Osteoblast (primary cell): ENCODE measurements around the gene HMG20B. TPM values are rescaled to one million over a fixed set of nuclear protein-coding genes. Genes with fewer than 3 reads are reported as not detected.
A peak's percentile ranks its signal among the peaks of the same experiment; 100 is the strongest.

ENCODE experiments used
- DNase-seq: peaks from one replicate; pipeline ENCODE4 v3.0.0; 2011; ENCODE audit warnings: low spot score, mixed read lengths; ENCODE audit not compliant: insufficient read length; ENCODE audit errors: missing footprints
- H2AFZ ChIP-seq: 2 replicates; pipeline ENCODE4 v1.6.0; 2011; ENCODE audit warnings: mild to moderate bottlenecking, low read length
- H3K27ac ChIP-seq: 2 replicates; pipeline ENCODE4 v1.5.1; 2011; ENCODE audit warnings: mild to moderate bottlenecking, low read depth, low read length, moderate library complexity
- H3K27me3 ChIP-seq: 2 replicates; pipeline ENCODE4 v1.6.0; 2012; ENCODE audit warnings: mild to moderate bottlenecking, control low read depth, inconsistent platforms, low read length, moderate library complexity; ENCODE audit not compliant: insufficient read depth
- H3K36me3 ChIP-seq: 2 replicates; pipeline ENCODE4 v1.5.1; 2011; ENCODE audit warnings: mild to moderate bottlenecking, low read length, control low read depth, moderate library complexity; ENCODE audit not compliant: insufficient read depth
- H3K4me1 ChIP-seq: 2 replicates; pipeline ENCODE4 v1.5.1; 2011; ENCODE audit warnings: mild to moderate bottlenecking, low read length, control low read depth, moderate library complexity; ENCODE audit not compliant: insufficient read depth
- H3K4me2 ChIP-seq: 2 replicates; pipeline ENCODE4 v1.6.0; 2011; ENCODE audit warnings: mild to moderate bottlenecking, low read length; ENCODE audit not compliant: insufficient read depth
- H3K4me3 ChIP-seq: fragments of 200-600 bp; sonication (generic); 3 replicates; pipeline ENCODE4 v1.5.1; 2012; ENCODE audit warnings: mild to moderate bottlenecking, low read length, inconsistent platforms; ENCODE audit not compliant: insufficient read depth
- H3K79me2 ChIP-seq: 2 replicates; pipeline ENCODE4 v1.6.0; 2012; ENCODE audit warnings: mild to moderate bottlenecking, low read length, control low read depth, inconsistent platforms; ENCODE audit not compliant: insufficient read depth
- H3K9me3 ChIP-seq: 2 replicates; pipeline ENCODE4 v1.5.1; 2011; ENCODE audit warnings: low read depth, low read length, control low read depth
- H4K20me1 ChIP-seq: 2 replicates; pipeline ENCODE4 v1.6.0; 2012; ENCODE audit warnings: mild to moderate bottlenecking, low read length, control low read depth; ENCODE audit not compliant: insufficient read depth
- total RNA-seq: library from RNA; depleted of rRNA; stranded (reverse); fragments of >200 nt; gene quantifications from 2 replicates; pipeline ENCODE4 v1.2.3, GENCODE V29; 2012
- TF ChIP-seq, protein P1 (sequence below): IDR thresholded peaks from 2 replicates; pipeline ENCODE4 v1.5.1; 2011; ENCODE audit warnings: mild to moderate bottlenecking, low read depth, low read length, moderate library complexity; ENCODE audit errors: extremely low read depth

HMG20B gene
- total RNA-seq, 1 donor = 65.9 TPM

DNA sequence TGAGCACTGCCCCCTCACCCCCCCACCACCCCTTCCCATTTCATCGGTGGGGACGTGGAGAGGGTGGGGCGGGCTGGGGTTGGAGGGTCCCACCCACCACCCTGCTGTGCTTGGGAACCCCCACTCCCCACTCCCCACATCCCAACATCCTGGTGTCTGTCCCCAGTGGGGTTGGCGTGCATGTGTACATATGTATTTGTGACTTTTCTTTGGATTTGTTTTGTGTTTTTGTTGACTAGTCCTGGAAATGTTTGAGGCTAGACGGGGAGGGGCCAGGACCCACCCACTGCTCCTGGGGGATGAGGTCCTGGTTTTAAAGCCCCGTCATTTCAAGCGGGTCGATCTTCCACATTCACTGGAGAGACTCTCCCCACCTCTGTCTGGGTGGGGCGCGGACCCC, 36.8 kb upstream of the HMG20B start:
- Histone ChIP-seq H3K4me1 (no peaks in the 10 kb centered on the region), H3K9me3 (no peaks in the 10 kb centered on the region), H3K4me3 (no peak overlapping the region), H3K79me2 (no peaks in the 10 kb centered on the region), H3K27ac (no peak overlapping the region), H3K27me3 (no peaks in the 10 kb centered on the region), H3K4me2 (no peak overlapping the region), H4K20me1 (peaks cover 14% of the 10 kb centered on the region), H3K36me3 (peaks cover 32% of the 10 kb centered on the region), H2AFZ (no peak overlapping the region)
- TF ChIP-seq, protein P1, sequence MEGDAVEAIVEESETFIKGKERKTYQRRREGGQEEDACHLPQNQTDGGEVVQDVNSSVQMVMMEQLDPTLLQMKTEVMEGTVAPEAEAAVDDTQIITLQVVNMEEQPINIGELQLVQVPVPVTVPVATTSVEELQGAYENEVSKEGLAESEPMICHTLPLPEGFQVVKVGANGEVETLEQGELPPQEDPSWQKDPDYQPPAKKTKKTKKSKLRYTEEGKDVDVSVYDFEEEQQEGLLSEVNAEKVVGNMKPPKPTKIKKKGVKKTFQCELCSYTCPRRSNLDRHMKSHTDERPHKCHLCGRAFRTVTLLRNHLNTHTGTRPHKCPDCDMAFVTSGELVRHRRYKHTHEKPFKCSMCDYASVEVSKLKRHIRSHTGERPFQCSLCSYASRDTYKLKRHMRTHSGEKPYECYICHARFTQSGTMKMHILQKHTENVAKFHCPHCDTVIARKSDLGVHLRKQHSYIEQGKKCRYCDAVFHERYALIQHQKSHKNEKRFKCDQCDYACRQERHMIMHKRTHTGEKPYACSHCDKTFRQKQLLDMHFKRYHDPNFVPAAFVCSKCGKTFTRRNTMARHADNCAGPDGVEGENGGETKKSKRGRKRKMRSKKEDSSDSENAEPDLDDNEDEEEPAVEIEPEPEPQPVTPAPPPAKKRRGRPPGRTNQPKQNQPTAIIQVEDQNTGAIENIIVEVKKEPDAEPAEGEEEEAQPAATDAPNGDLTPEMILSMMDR = no peak
- DNase-seq = no peak

GRCh38 chr19:3536429-3537100, 36.2 kb upstream of the HMG20B start:
- TF ChIP-seq, protein P1 = no peak
- H3K27me3 ChIP-seq = no peaks in the 10 kb centered on the region
- H3K79me2 ChIP-seq = no peaks in the 10 kb centered on the region
- H3K36me3 ChIP-seq = peaks cover 28% of the 10 kb centered on the region
- peaks cover 14% of the 10 kb centered on the region for H4K20me1 ChIP-seq
- H3K4me2 ChIP-seq = no peak overlapping the region
- H3K9me3 ChIP-seq = no peaks in the 10 kb centered on the region
- peak; percentile 94 for DNase-seq
- no peak overlapping the region for H2AFZ ChIP-seq
- no peaks in the 10 kb centered on the region for H3K4me1 ChIP-seq
- H3K27ac ChIP-seq = no peak overlapping the region
- no peak overlapping the region for H3K4me3 ChIP-seq

GRCh38 chr19:3537101-3537437, 35.7 kb upstream of the HMG20B start:
- TF ChIP-seq, protein P1 = no peak
- Histone ChIP-seq H3K36me3 (peaks cover 27% of the 10 kb centered on the region), H3K9me3 (no peaks in the 10 kb centered on the region)

DNA sequence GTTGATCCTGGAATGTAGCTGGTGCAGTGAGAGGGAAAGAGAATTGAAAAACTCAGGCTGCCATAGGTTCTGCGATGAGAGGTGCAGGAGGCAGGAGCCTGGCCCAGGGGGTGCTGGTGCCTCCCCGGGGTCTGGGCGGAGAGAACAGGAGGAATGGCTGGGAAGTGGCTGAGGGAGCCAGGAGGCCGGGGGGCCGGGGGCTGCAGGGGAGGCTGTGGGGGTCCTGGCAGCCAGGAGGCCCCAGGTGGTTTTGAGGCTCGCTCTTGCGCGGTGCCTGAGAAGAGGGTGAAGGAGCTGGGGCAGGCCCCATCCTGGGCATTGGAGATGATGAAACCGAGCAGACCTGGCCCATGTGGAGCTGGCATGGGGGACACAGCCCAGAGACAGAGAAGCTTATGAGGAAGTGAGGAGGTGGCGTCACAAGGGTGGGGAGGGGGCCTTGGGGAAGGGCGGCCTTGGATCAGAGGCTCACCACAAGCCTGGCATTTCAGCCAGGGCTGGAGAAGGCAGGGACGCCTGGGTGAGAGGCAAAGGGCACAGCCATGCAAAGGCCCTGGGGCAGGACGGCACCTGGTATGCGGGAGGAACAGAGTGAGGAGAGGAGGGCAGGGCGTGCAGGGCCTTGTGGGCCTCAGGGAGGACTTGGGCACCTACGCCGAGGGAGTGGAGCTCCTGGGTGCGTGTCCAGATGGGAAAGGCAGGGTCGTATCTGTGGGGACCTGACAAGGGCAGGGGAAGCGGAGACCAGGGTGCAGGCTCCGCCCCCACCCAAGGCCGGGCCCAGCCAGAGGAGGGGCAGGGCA, 35.1 kb upstream of the HMG20B start:
- H3K4me1 ChIP-seq = no peaks in the 10 kb centered on the region
- no peak for DNase-seq
- no peak overlapping the region for H3K4me3 ChIP-seq
- no peak overlapping the region for H3K27ac ChIP-seq
- TF ChIP-seq, protein P1 = no peak
- no peak overlapping the region for H2AFZ ChIP-seq
- H3K36me3 ChIP-seq = peaks cover 24% of the 10 kb centered on the region
- H3K27me3 ChIP-seq = no peaks in the 10 kb centered on the region
- H3K9me3 ChIP-seq = no peaks in the 10 kb centered on the region
- no peak overlapping the region for H3K4me2 ChIP-seq
- no peaks in the 10 kb centered on the region for H3K79me2 ChIP-seq
- H4K20me1 ChIP-seq = peaks cover 14% of the 10 kb centered on the region

More at GRCh38 chr19:3537101-3537437, 35.7 kb upstream of the HMG20B start:
- H3K4me1 ChIP-seq = no peaks in the 10 kb centered on the region
- no peak for DNase-seq
- H4K20me1 ChIP-seq = peaks cover 14% of the 10 kb centered on the region
- no peak overlapping the region for H3K4me2 ChIP-seq
- no peaks in the 10 kb centered on the region for H3K79me2 ChIP-seq
- H3K27me3 ChIP-seq = no peaks in the 10 kb centered on the region
- H3K4me3 ChIP-seq = no peak overlapping the region
- no peak overlapping the region for H3K27ac ChIP-seq
- H2AFZ ChIP-seq = no peak overlapping the region
